Hematopoietic multipotent progenitor cell (in vitro differentiated cells): ENCODE measurements around the gene RNF150. TPM values are rescaled to one million over a fixed set of nuclear protein-coding genes. Genes with fewer than 3 reads are reported as not detected.
"Not testable (repeated sequence)": the region's sequence is repeated elsewhere in the genome, so short reads cannot be mapped to it uniquely, and the experiment has no call there.

Experiments
- DNase-seq, 3 donors: peaks; one replicate each; pipeline ENCODE4 v3.0.0-alpha.2; 2011 to 2015; ENCODE audit warnings: low read depth in 2 of 3, low spot score in 2 of 3
- total RNA-seq: library from RNA; depleted of rRNA; stranded (reverse); fragments of >200 nt; gene quantifications from one replicate; pipeline ENCODE4 v1.2.3, GENCODE V29; 2012

The RNF150 gene
- 4.0 TPM for total RNA-seq

DNA sequence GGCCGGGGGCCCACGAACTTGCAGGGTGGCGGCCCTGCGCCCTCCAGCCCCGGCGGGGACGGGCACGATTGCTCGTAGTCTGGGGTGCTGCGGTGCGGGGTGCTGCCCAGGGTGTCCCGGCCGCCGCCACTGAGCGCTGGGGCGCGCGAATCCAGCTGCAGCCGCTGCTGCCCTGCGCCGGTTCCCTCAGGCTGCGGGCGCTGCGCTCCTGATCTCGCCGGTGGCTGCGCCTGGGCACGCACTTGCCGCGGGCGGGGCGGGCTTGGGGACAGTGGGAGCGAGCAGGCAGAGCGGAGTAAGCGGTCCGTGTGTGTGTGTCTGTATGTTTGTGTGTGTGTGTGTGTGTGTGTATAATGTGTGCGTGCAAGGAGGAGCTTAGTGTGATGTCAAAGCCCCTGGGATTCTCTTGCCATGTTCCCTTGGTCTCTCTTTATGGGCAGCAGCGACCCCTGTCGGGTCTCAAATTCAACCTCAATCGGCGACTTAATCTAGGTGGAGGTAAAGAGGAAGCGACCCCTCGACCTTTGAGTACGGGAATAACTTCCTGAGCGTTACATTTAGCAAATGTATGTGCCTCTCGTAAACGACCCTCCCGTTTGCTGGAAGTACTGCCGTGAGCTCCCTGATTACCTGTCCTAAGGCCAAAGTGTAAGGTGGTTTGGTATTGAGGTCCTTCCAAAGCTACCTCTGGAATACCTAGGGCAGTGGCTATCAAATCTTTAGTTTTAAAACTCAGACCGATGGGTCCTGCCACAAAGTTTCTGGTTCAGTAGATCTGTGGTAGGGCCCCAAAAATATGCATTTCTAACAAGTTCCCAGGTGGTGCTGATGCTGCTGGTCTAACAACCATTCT is at the start of gene RNF150:
RNF150 (minus strand) TSS at position 324 of the 853 bp plus-strand sequence.
- DNase-seq: peak in 2 of 3 donors; percentile 91 to 94

- no peak for DNase-seq
Observed at GRCh38 chr4:141180991-141181761, 47.9 kb upstream of the RNF150 start.

DNA sequence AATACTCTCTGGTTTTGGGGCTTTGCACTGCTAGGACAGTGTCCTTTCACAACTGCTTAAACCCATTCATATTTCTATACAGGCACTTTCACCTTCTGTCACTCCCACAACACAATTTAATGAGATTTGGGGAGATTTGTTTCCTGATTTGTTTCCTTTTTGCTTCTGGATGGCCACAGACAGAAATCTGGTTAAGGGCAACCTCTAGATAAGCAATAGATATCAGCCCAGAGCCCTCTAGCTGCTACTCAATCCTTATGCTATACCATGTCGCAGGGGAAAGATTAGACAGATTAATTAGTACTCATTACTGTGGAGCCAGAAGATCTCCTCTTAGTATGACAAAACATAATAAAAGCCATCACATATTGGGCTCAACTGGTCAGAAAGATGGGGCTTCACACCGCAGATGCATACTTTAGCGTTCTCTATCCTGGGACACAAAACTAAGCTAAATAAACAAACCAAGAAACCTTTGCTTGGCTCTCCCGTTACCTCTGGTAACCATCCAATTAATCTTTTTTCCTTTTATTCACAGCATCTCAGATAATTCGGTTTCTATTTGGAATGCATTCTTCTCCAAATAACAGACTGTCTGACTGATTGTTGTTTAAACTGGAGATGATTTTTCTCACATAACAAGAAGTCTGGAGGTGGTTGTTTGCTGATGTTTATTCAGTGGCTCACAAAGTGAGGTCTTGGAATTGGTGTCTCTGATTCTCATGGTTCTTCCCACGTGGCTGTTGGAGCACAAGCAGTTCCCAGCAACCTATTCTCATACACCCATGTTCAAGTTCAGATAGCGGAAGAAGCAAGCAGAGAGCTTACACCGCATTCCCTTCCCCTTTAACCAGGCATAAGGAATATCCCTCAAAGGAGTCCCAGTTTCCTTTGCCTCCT is 46.5 kb upstream of the RNF150 start:
- DNase-seq: no peak

GRCh38 chr4:141177171-141177570 is 43.9 kb upstream of the RNF150 start:
- no peak for DNase-seq

GRCh38 chr4:141174457-141174856 is 41.2 kb upstream of the RNF150 start:
- DNase-seq: no peak

DNA sequence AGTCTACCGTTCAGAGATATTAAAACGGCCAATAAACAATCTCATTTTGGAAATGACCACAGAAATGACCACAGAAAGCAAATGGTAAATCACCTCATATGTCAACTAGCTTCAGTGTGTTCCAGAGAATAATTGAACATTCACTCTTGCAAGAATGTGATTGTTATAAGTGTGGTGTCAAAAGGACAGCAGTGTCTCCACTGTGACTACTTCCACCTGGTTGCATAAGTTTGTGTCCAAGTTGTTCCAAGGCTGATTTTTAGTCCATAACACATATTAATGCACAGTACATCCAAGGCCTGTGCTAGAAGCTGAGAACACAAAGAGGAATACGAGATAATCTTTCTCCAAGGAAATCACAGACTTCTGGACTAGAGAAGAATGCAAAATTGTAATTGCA is 37.4 kb upstream of the RNF150 start:
- DNase-seq: no peak

DNA sequence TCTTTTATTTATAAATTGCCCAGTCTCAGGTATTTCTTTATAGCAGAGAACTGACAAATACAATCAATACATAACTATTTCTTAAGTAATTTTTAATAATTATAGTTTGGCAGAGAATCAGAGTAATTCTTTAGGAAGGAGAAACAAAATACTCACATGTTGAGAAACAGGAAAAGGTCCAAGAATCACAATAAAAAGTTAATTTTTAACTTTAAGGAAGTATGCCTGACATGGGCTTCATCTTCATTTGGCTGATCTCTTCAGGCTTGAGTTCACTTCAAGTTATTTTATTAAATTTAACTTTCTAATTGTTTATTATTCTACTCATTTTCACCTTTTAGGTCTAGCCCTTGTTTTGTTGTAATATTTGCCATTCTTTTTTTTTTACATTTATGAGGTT is 36.1 kb upstream of the RNF150 start:
- no peak for DNase-seq

DNA sequence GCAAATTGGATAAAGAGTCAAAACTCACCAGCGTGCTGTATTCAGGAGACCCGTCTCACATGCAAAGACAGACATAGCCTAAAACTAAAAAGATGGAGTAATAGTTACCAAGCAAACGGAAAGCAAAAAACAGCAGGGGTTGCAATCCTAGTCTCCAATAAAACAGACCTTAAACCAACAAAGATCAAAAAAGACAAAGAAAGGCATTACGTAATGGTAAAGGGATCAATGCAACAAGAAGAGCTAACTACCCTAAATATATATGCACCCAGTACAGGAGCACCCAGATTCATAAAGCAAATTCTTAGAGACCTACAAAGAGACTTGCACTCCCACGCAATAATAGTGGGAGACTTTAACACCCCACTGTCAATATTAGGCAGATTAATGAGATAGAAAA is 31.7 kb upstream of the RNF150 start:
- DNase-seq: not testable (repeated sequence)

DNA sequence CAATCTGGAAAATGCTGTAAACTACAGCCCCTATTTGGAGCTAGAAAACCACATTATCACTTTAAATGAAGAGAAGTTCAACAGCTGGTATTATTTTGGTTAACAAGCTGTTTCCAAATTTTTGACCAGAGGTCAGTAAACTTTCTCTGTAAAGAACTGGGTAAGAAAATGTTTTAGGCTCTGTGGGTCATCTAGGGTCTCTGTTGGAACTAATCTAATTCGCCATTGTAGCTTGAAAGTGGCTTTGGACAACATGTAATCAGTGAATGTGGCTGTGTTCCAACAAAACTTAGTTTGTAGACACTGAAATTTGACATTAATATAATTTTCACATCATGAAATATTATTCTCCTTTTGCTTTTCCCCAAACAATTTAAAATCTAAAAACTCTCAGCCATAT is 25.8 kb upstream of the RNF150 start:
- no peak for DNase-seq

- peak in 2 of 3 donors; percentile 35 to 74 for DNase-seq
Observed at GRCh38 chr4:141158219-141158618, 24.9 kb upstream of the RNF150 start.

DNA sequence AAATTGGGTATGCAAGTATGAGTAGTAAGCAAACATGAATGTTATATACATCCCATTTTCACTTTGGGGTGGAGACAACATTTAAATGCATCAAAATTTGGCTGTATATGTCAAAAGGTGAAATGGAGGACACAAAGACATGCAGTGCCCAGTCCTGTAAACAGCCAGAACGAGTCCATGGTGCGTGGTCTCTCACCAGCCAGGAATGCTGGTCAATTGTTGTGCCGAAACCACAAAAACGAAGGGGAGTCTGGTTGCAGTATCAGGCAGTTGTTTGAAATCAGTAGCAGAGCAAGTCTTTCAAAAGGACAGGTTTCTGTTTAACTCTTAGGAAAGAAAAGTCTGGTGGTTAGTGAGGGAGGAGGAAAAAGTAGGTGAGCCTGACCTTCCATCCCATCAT is 22.3 kb upstream of the RNF150 start:
- no peak for DNase-seq

GRCh38 chr4:141154725-141155124 is 21.5 kb upstream of the RNF150 start:
- no peak for DNase-seq

DNA sequence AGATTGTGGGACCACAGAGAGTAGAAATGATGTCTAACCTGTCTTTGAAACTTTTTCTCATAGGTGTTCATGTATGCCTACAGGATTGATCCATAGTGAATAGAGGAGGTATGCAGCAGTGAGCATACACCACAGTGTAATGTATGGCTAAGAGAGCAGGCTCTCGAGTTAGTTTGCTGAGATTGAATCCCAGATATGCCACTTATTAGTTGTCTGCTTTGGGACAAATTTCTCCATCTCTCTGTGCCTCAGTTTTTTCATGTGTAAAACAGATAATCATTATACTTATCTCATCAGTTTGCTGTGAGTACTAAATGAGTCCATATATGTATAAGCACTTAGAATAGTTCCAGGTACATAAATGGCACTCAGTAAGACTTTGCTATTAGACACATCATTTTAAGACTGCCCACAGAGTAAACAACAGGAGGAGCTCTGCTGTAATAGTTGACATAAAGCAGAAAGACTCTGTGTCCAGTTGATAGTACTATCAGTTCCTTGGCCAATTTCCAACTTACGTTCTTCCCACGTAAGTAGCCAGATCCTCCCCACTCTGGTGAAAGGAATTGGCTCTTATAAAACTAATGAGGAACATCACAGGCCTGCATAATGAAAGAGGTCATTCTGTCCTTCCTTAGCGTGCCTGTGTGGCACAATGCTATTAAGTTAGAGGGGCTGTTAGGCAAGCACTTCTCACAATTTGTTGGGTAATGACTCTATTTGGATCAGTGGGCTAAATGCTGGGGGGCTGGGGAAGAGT is 20.7 kb upstream of the RNF150 start:
- no peak for DNase-seq

DNA sequence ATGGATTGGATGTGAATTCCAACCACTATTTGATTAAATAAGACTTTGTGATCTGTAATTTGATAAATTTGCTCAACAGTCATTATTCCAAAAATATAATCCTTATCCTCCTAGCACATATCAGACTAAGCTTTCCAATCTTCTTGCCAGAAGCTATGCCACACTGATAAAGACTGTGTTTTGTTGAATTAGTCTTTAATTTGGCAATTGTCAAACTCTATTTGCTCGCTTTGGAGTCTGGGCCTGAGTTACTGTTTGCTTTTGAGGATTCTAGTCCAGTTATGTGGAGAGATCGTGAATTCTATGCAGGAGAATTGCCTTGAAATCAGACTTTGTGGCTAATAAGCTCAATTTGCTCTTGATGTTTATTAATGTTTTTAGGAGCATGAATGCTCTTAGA is 10.9 kb upstream of the RNF150 start:
- no peak for DNase-seq

- peak in 2 of 3 donors; percentile 64 to 82 for DNase-seq
Observed at GRCh38 chr4:141142423-141142822, 9.2 kb upstream of the RNF150 start.

GRCh38 chr4:141140391-141141200 is 7.3 kb upstream of the RNF150 start:
- peak in 1 of 3 donors; percentile 11 for DNase-seq

- peak in 2 of 3 donors; percentile 52 to 68 for DNase-seq
Observed at GRCh38 chr4:141133999-141134995, 1.0 kb upstream of the RNF150 start.

GRCh38 chr4:141132709-141133145 is 542 bp downstream of the RNF150 start:
- DNase-seq: peak in 1 of 3 donors; percentile 34
